ENCODE measurements around the gene ZNF668. TPM values are rescaled to one million over a fixed set of nuclear protein-coding genes. Genes with fewer than 3 reads are reported as not detected.
"Not testable (repeated sequence)": the region's sequence is repeated elsewhere in the genome, so short reads cannot be mapped to it uniquely, and the experiment has no call there.

The ZNF668 gene
- total RNA-seq, 1 donor from 2014 or later: 13.6 TPM

GRCh38 chr16:31107465-31107867 lies 33.4 kb upstream of the ZNF668 start:
- no peak for TF ChIP-seq CTCF (IDR thresholded peaks at IDR 0.05; ENCODE audit: unreplicated experiment)
- Mint-ChIP-seq H3K27me3 (ENCODE audit: unreplicated experiment) (peaks cover 20% of the 10 kb centered on the region), H3K27ac (ENCODE audit: unreplicated experiment) (peak overlapping the region; percentile 80), H3K9me3 (ENCODE audit: unreplicated experiment) (no peaks in the 10 kb centered on the region), H3K4me1 (ENCODE audit: unreplicated experiment) (peaks cover 9% of the 10 kb centered on the region), H3K36me3 (ENCODE audit: low read depth, unreplicated experiment) (peaks cover 24% of the 10 kb centered on the region), H3K4me3 (ENCODE audit: unreplicated experiment) (peak overlapping the region; percentile 97)
- DNase-seq (ENCODE audit: low spot score): no peak

DNA sequence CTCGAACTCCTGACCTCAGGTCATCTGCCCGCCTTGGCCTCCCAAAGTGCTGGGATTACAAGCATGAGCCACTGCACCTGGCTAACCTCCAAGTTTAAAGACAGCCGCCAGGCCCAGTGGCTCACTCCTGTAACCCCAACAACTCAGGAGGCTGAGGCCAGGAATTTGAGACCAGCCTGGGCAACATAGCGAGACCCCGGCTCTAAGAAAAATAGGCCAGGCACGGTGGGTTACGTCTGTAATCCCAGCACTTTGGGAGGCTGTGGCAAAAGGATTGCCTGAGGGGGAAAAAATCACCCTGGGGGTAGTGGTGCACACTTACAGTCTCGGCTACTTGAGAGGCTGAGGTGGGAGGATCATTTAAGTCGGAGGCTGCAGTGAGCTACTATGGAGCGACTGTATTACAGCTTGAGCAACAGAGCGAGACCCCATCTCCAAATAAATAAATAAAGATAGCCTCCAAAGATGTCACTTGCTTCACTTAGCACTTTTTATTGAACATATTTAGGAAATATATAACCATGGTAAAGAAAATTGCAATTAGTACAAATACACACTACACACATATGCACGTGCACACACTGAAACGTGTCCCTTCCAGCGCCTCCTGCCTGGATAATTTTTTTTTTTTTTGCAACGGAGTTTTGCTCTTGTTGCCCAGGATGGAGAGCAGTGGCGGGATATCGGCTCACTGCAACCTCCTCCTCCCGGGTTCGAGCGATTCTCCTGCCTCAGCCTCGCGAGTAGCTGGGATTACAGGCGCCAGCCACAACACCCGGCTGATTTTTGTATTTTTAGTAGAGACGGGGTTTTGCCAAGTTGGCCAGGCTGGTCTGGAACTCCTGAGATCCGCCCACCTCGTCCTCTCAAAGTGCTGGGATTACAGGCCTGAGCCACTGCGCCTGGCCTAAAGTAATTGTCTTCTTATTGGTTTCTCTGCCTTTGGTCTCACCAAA lies 32.7 kb upstream of the ZNF668 start:
- no peak for DNase-seq (ENCODE audit: low spot score)
- Mint-ChIP-seq H3K4me1 (ENCODE audit: unreplicated experiment) (peaks cover 9% of the 10 kb centered on the region), H3K4me3 (ENCODE audit: unreplicated experiment) (peak overlapping the region; percentile 97), H3K36me3 (ENCODE audit: low read depth, unreplicated experiment) (peaks cover 22% of the 10 kb centered on the region), H3K27me3 (ENCODE audit: unreplicated experiment) (peaks cover 20% of the 10 kb centered on the region), H3K27ac (ENCODE audit: unreplicated experiment) (no peak overlapping the region), H3K9me3 (ENCODE audit: unreplicated experiment) (no peaks in the 10 kb centered on the region)
- TF ChIP-seq CTCF (IDR thresholded peaks at IDR 0.05; ENCODE audit: unreplicated experiment): no peak

DNA sequence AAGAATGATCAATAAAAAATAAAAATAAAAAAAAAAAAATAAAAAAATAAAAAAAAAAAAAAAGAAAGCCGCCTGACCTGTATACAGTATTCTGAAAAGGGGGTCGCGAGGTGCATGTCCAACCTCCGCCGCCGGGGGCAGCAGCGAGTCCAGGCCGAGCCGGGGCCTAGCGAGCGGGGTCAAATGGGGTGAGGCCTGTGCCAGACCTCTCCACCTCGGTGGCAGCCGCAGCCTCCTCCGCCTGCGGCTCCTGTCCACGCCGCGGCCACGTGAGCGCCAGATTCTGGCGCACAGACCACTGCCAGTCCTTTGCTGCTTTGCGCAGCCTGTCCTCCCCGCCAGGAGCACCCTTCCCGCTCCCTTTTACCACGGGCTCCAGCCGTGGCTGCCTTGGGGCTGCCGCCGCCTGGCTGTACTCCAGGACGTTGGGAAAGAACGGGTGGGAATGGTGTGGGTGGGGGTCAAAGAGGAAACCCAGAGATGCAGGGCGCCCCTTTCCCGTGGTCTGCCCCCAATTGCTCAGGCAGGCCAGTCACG lies 31.7 kb upstream of the ZNF668 start:
- DNase-seq (ENCODE audit: low spot score): peak; percentile 93
- Mint-ChIP-seq H3K27me3 (ENCODE audit: unreplicated experiment) (peaks cover 21% of the 10 kb centered on the region), H3K4me1 (ENCODE audit: unreplicated experiment) (peaks cover 9% of the 10 kb centered on the region), H3K36me3 (ENCODE audit: low read depth, unreplicated experiment) (peaks cover 16% of the 10 kb centered on the region), H3K4me3 (ENCODE audit: unreplicated experiment) (no peak overlapping the region), H3K27ac (ENCODE audit: unreplicated experiment) (no peak overlapping the region), H3K9me3 (ENCODE audit: unreplicated experiment) (no peaks in the 10 kb centered on the region)
- peak; percentile 83 for TF ChIP-seq CTCF (IDR thresholded peaks at IDR 0.05; ENCODE audit: unreplicated experiment)

- not testable (repeated sequence) for H3K27me3 Mint-ChIP-seq (ENCODE audit: unreplicated experiment); H3K9me3 Mint-ChIP-seq (ENCODE audit: unreplicated experiment); H3K4me3 Mint-ChIP-seq (ENCODE audit: unreplicated experiment); H3K4me1 Mint-ChIP-seq (ENCODE audit: unreplicated experiment); DNase-seq (ENCODE audit: low spot score); H3K36me3 Mint-ChIP-seq (ENCODE audit: low read depth, unreplicated experiment); H3K27ac Mint-ChIP-seq (ENCODE audit: unreplicated experiment)
Measured at GRCh38 chr16:31100876-31101641, 27.0 kb upstream of the ZNF668 start.

- H3K9me3 Mint-ChIP-seq (ENCODE audit: unreplicated experiment): no peaks in the 10 kb centered on the region
- H3K4me1 Mint-ChIP-seq (ENCODE audit: unreplicated experiment): peaks cover 6% of the 10 kb centered on the region
- H3K27ac Mint-ChIP-seq (ENCODE audit: unreplicated experiment): peak overlapping the region; percentile 31
- TF ChIP-seq CTCF (IDR thresholded peaks at IDR 0.05; ENCODE audit: unreplicated experiment): no peak
- peaks cover 9% of the 10 kb centered on the region for H3K36me3 Mint-ChIP-seq (ENCODE audit: low read depth, unreplicated experiment)
- no peak overlapping the region for H3K4me3 Mint-ChIP-seq (ENCODE audit: unreplicated experiment)
- DNase-seq (ENCODE audit: low spot score): no peak
- H3K27me3 Mint-ChIP-seq (ENCODE audit: unreplicated experiment): peaks cover 9% of the 10 kb centered on the region
Measured at GRCh38 chr16:31099860-31100638, 26.0 kb upstream of the ZNF668 start.

Measured in endothelial cell (in vitro differentiated cells).